Transverse colon (tissue), 4 donors: ENCODE data around the gene EXOC8. TPM values are rescaled to one million over a fixed set of nuclear protein-coding genes. Genes with fewer than 3 reads are reported as not detected.

Experiments used
- DNase-seq: peaks from one replicate; pipeline ENCODE4 v3.0.0-alpha.2; 2019
- H3K27ac ChIP-seq, 4 donors: fragments of 200-600 bp; sonication (generic); 2 replicates each; pipeline ENCODE4 v1.5.1; 2016 to 2018; ENCODE audit warnings: inconsistent platforms in 4 of 4
- H3K27me3 ChIP-seq: fragments of 200-600 bp; sonication (generic); 2 replicates; pipeline ENCODE4 v1.5.1; 2017; ENCODE audit warnings: inconsistent platforms
- H3K36me3 ChIP-seq, 4 donors: fragments of 200-600 bp; sonication (generic); 2 replicates each; pipeline ENCODE4 v1.5.1; 2017 to 2019; ENCODE audit warnings: inconsistent platforms in 4 of 4
- H3K4me1 ChIP-seq, 4 donors: fragments of 200-600 bp; sonication (generic); 2 replicates each; pipeline ENCODE4 v1.5.1; 2017 to 2020; ENCODE audit warnings: inconsistent platforms in 4 of 4
- H3K4me3 ChIP-seq, 4 donors: fragments of 200-600 bp; sonication (generic); 1 replicate in 1 of 4; 2 replicates in 3 of 4; pipeline versions ENCODE4 v1.5.1 to v1.6.1; 2017 to 2019; ENCODE audit warnings: inconsistent platforms in 4 of 4
- H3K9me3 ChIP-seq, 2 donors: fragments of 200-600 bp; sonication (generic); 2 replicates each; pipeline ENCODE4 v1.5.1; 2017 to 2019; ENCODE audit warnings: inconsistent platforms in 2 of 2
- EP300 ChIP-seq: sonication (generic); formaldehyde crosslinking; IDR thresholded peaks from one replicate; pipeline ENCODE4 v1.6.1; 2017; ENCODE audit warnings: antibody characterized with exemption, low read depth
- POLR2A ChIP-seq: fragments of 450-650 bp; IDR thresholded peaks from one replicate; pipeline ENCODE4 v1.6.1; 2016; ENCODE audit warnings: antibody characterized with exemption, mild to moderate bottlenecking, moderate library complexity
- POLR2AphosphoS5 ChIP-seq, 3 donors: sonication (generic); formaldehyde crosslinking; IDR thresholded peaks; one replicate each; pipeline ENCODE4 v1.6.1; 2016; ENCODE audit warnings: antibody characterized with exemption in 3 of 3
- WGBS, 2 donors: methylation state at CpG; one replicate each; pipeline ENCODE4 v1.1.5; 2018; ENCODE audit warnings: low coverage in 1 of 2; 5-methylcytosine and 5-hydroxymethylcytosine counted together
- in situ Hi-C, 4 donors: fragments of 200-750 bp; cut with MboI; loops; one replicate each; pipeline versions ENCODE4 v1.15.0 to v1.15.1; 2017; ENCODE audit warnings: low sequenced_read_pairs in 3 of 4, low pct_ligation_motif_present in 1 of 4, low pct_unique_long_range_greater_than_20kb in 1 of 4
- intact Hi-C: fragments of 100-400 bp; cut with DNase I; formaldehyde crosslinking; loops from one replicate; pipeline ENCODE4 v1.15.1; 2023; ENCODE audit warnings: low total_unique reads
- total RNA-seq, 4 donors: library from RNA; depleted of rRNA; stranded (reverse); fragments of >200 nt; gene quantifications; one replicate each; pipeline ENCODE4 v1.1.0, GENCODE V29; 2016
- TF ChIP-seq, protein P1 (sequence below), 5 experiments: fragments of 200-600 bp in 3 of 5; fragments of 450-650 bp in 2 of 5; sonication (generic) in 3 of 5; IDR thresholded peaks; 1 replicate in 2 of 5; 2 replicates in 3 of 5; pipeline ENCODE4 v1.5.1; 2016 to 2017; ENCODE audit warnings: antibody characterized with exemption in 5 of 5, inconsistent platforms in 3 of 5, mild to moderate bottlenecking in 2 of 5, moderate library complexity in 1 of 5

Gene EXOC8
- total RNA-seq, 4 donors from 2014 or later = 9.0 to 18.3 (median 13.3) TPM

DNA sequence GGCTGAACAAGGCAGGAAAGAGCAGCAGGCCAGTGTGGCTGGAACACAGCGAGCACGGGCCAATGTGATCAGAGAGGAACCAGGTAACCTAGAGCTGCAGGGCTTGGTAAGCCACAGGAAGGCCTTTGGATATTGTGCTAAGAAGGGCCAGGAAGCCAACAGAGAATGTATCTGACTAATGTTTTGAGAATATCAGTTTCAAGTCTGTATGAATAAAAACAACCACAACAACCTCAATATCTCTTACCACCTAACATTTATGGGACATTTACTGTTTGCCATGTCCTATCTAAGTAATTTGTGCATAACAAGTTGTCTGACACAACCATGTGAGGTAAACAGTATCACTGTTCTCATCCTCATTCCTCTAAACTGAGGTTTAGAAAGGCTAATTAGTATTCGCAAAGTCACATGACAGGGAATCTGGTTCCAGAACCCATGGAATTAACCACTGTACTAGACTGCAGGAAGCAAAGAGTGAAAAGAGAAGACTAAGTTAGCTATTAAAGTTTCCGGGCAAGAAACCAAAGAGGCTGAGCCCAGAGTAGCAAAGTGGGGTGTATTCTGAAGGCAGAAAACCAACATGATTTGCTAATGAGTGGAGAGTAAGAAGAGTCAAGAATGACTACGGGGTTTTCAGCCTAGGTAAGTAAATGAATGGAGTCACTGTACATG lies 39.4 kb upstream of the EXOC8 start:
- Histone ChIP-seq H3K4me3 (no peak overlapping the region), H3K36me3 (no peaks in the 10 kb centered on the region), H3K27me3 (no peaks in the 10 kb centered on the region), H3K27ac (no peak overlapping the region), H3K9me3 (no peaks in the 10 kb centered on the region), H3K4me1 (peaks cover 2 to 22% (median 5%) of the 10 kb centered on the region in 4 donors)
- no peak for DNase-seq
- WGBS, 2 donors = 64 to 82% methylated on average over 5 of the region's 5 CpGs
- in situ Hi-C loops = no loop called here
- intact Hi-C loops = no loop called here
- TF ChIP-seq POLR2A = no peak
- no peak for TF ChIP-seq POLR2AphosphoS5 (IDR thresholded peaks at IDR 0.05)

DNA sequence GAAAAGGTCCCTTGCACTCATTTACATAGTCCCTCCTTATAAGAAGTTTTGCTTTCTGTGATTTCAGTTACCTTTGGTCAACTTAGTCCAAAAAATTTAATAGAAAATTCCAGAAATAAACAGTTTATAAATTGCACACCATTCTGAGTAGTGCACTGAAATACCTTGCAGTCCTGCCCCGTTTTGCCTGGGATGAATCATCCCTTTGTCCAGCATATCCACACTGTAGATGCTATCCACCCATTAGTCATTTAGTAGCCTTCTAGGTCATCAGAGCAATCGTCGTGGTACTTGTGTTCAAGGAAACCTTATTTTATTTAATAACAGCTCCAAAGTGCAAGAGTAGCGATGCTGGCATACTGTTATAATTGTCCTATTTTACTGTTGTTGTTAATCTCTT lies 38.4 kb upstream of the EXOC8 start:
- H3K27me3 ChIP-seq = no peaks in the 10 kb centered on the region
- H3K36me3 ChIP-seq = no peaks in the 10 kb centered on the region
- no peak for DNase-seq
- intact Hi-C loops (no loop called here), in situ Hi-C loops (no loop called here)
- no peak for TF ChIP-seq POLR2AphosphoS5 (IDR thresholded peaks at IDR 0.05)
- no peak for TF ChIP-seq EP300
- TF ChIP-seq, protein P1, sequence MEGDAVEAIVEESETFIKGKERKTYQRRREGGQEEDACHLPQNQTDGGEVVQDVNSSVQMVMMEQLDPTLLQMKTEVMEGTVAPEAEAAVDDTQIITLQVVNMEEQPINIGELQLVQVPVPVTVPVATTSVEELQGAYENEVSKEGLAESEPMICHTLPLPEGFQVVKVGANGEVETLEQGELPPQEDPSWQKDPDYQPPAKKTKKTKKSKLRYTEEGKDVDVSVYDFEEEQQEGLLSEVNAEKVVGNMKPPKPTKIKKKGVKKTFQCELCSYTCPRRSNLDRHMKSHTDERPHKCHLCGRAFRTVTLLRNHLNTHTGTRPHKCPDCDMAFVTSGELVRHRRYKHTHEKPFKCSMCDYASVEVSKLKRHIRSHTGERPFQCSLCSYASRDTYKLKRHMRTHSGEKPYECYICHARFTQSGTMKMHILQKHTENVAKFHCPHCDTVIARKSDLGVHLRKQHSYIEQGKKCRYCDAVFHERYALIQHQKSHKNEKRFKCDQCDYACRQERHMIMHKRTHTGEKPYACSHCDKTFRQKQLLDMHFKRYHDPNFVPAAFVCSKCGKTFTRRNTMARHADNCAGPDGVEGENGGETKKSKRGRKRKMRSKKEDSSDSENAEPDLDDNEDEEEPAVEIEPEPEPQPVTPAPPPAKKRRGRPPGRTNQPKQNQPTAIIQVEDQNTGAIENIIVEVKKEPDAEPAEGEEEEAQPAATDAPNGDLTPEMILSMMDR (IDR thresholded peaks at IDR 0.05) = no peak
- H3K9me3 ChIP-seq = no peaks in the 10 kb centered on the region
- no peak overlapping the region for H3K4me3 ChIP-seq
- no peak overlapping the region for H3K27ac ChIP-seq
- H3K4me1 ChIP-seq = peaks cover 0 to 21% (median 5%) of the 10 kb centered on the region in 4 donors
- WGBS, 2 donors = 57 to 81% methylated on average over 1 to 4 of the region's 4 CpGs

DNA sequence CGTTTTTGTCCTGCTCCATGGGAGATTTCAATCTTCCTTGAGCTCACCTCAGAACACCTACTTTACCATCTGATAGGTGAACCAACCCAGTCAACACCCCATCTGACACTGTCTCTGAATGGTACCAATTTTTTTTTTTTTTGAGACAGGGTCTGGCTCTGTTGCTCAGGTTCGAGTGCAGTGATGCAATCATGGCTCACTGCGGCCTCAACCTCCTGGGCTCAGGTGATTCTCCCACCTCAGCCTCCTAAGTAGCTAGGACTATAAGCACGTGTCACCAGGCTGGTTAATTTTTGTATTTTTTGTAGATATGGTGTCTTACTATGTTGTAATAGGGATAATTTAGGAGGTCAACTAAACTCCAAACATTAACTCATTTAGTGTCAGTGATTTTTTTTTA lies 36.7 kb upstream of the EXOC8 start:
- WGBS, 2 donors = 90 to 100% methylated on average over 4 of the region's 4 CpGs
- TF ChIP-seq, protein P1 (IDR thresholded peaks at IDR 0.05) = no peak
- TF ChIP-seq POLR2A (no peak), POLR2AphosphoS5 (IDR thresholded peaks at IDR 0.05) (no peak), EP300 (no peak)
- Histone ChIP-seq H3K27me3 (no peaks in the 10 kb centered on the region), H3K4me3 (no peak overlapping the region), H3K27ac (no peak overlapping the region), H3K4me1 (peaks cover 0 to 21% (median 5%) of the 10 kb centered on the region in 4 donors), H3K36me3 (no peaks in the 10 kb centered on the region), H3K9me3 (no peaks in the 10 kb centered on the region)
- intact Hi-C loops (no loop called here), in situ Hi-C loops (no loop called here)
- DNase-seq = no peak

DNA sequence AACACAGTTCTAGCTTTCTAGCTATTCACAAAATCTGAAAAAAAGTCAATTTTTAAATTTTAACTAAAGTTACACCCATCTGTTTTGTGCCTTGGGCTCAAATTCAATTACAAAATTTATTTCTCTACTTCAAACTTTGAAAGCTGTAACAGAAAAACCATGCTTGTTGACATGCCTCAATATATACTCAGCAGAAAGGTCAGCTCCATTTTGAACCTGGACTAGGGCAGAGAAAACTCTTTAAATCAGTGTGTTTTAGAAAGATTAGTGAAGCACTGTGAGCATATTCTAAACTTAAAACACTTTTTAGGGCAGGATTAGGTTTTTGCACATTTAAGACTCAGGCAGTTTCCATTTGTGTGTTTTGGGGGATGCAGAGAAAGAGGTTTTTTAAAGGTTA lies 34.8 kb upstream of the EXOC8 start:
- DNase-seq = no peak
- intact Hi-C loops (no loop called here), in situ Hi-C loops (no loop called here)
- TF ChIP-seq POLR2AphosphoS5 (IDR thresholded peaks at IDR 0.05) (no peak), EP300 (no peak), POLR2A (no peak)
- TF ChIP-seq, protein P1 (IDR thresholded peaks at IDR 0.05) = no peak
- H3K27me3 ChIP-seq = no peaks in the 10 kb centered on the region
- no peaks in the 10 kb centered on the region for H3K9me3 ChIP-seq
- peaks cover 0 to 11% (median 3%) of the 10 kb centered on the region in 4 donors for H3K4me1 ChIP-seq
- H3K4me3 ChIP-seq = no peak overlapping the region
- no peak overlapping the region for H3K27ac ChIP-seq
- peaks cover 0 to 4% (median 0%) of the 10 kb centered on the region in 4 donors for H3K36me3 ChIP-seq

DNA sequence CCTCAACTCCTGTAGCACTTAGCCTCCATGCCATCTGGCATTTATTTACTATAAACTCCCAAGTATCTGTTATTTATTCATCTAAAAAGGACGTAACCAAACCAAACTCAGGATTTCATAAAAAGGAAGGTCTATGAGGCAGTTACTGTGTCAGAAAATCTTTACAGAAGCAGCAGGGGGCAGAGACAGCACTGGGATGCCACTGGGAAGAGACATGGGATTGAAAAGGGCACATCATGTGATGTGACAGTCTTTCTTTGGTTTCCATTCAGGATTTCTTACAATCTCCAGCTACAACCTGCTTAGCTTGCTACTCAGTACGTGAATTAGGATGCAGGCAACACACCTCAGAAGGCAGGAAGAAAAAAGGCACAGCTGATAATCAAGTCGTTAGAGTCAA lies 31.6 kb upstream of the EXOC8 start:
- intact Hi-C loops = no loop called here
- 79 to 81% methylated on average over 2 to 3 of the region's 3 CpGs for WGBS, 2 donors
- Histone ChIP-seq H3K36me3 (peaks cover 0 to 12% (median 0%) of the 10 kb centered on the region in 4 donors), H3K27me3 (no peaks in the 10 kb centered on the region), H3K27ac (no peak overlapping the region), H3K4me1 (no peaks in the 10 kb centered on the region), H3K9me3 (no peaks in the 10 kb centered on the region), H3K4me3 (no peak overlapping the region)
- no peak for DNase-seq
- no peak for TF ChIP-seq EP300
- TF ChIP-seq, protein P1 (IDR thresholded peaks at IDR 0.05) = no peak
- no peak for TF ChIP-seq POLR2A
- TF ChIP-seq POLR2AphosphoS5 (IDR thresholded peaks at IDR 0.05) = no peak
- in situ Hi-C loops = no loop called here
